Ovary (tissue), 9 donors: Measurements from ENCODE around the gene MASP1. TPM values are rescaled to one million over a fixed set of nuclear protein-coding genes. Genes with fewer than 3 reads are reported as not detected.
"Not testable (repeated sequence)": the region's sequence is repeated elsewhere in the genome, so short reads cannot be mapped to it uniquely, and the experiment has no call there.

ENCODE experiments used
- DNase-seq, 5 donors: peaks; one replicate each; pipeline ENCODE4 v3.0.0-alpha.2; 2019 to 2020
- H3K27ac ChIP-seq, 2 donors: fragments of 200-600 bp; one replicate each; pipeline versions ENCODE4 v1.5.1 to v1.8.0; 2019 to 2022
- H3K27me3 ChIP-seq: fragments of 200-600 bp; one replicate; pipeline ENCODE4 v1.8.0; 2022
- H3K36me3 ChIP-seq: fragments of 200-600 bp; sonication (generic); one replicate; pipeline ENCODE4 v1.5.1; 2019
- H3K4me1 ChIP-seq: one replicate; pipeline ENCODE4 v1.8.1; 2013; ENCODE audit warnings: mild to moderate bottlenecking, moderate library complexity; ENCODE audit not compliant: insufficient read depth
- H3K4me3 ChIP-seq: fragments of 200-600 bp; sonication (generic); one replicate; pipeline ENCODE4 v1.5.1; 2017
- H3K9me3 ChIP-seq, 2 donors: fragments of 200-600 bp in 1 of 2; sonication (generic) in 1 of 2; one replicate each; pipeline versions ENCODE4 v1.5.1 to v1.8.1; 2013 to 2019; ENCODE audit warnings: mild to moderate bottlenecking in 1 of 2, moderate library complexity in 1 of 2
- EP300 ChIP-seq: sonication (generic); formaldehyde crosslinking; IDR thresholded peaks from one replicate; pipeline ENCODE4 v1.6.1; 2017; ENCODE audit warnings: antibody characterized with exemption
- POLR2A ChIP-seq: fragments of 450-650 bp; IDR thresholded peaks from one replicate; pipeline ENCODE4 v1.6.1; 2017; ENCODE audit warnings: antibody characterized with exemption, mild to moderate bottlenecking, moderate library complexity
- WGBS, 3 donors: extraction: QIAGEN DNeasy Blood & Tissue Kit in 1 of 3; methylation state at CpG; one replicate each; pipeline versions ENCODE4 v1.1.5 to v1.1.7; 2013 to 2017; 5-methylcytosine and 5-hydroxymethylcytosine counted together
- intact Hi-C, 4 donors: fragments of 100-400 bp; cut with DNase I; formaldehyde crosslinking; loops; one replicate each; pipeline versions ENCODE4 v1.11.0 to v1.15.1; 2022 to 2023
- polyA plus RNA-seq, 2 donors: library from polyadenylated mRNA; stranded (reverse); fragments of 200-250 nt in 1 of 2; fragments of 350-450 nt in 1 of 2; fragmentation: Illumina TruSeq in 1 of 2; extraction: RNeasy Lipid Tissue Mini Kit (QIAGEN cat#74804) in 1 of 2; gene quantifications; one replicate each; pipeline ENCODE4 v1.2.3, GENCODE V29; 2013 to 2014
- total RNA-seq, 7 donors: library from RNA; depleted of rRNA in 2 of 7; stranded (reverse); fragments of >200 nt in 2 of 7; fragmentation: NEBNext Ultra II Directional in 3 of 7; extraction: Animal tissue kit (Norgen Biotek cat#: 25700) in 3 of 7; gene quantifications; one replicate each; pipeline versions ENCODE4 v1.1.0 to v1.2.4, GENCODE V29; 2016 to 2023
- TF ChIP-seq, protein P1 (sequence below), 3 donors: fragments of 450-650 bp in 2 of 3; fragments of 200-600 bp in 1 of 3; IDR thresholded peaks; one replicate each; pipeline versions ENCODE4 v1.5.1 to v1.8.0; 2016 to 2022; ENCODE audit warnings: antibody characterized with exemption in 3 of 3, mild to moderate bottlenecking in 1 of 3
- donor health status: DM: no; HTN: no; CAD: no; lungs with moderate emphysema.
- donor health status: DM: no; HTN: no; CAD: no.
- donor health status: Bipolar disorder and iron deficiency.
- donor health status: DM: yes; HTN: yes; CAD: no.
- donor health status: DM: no; HTN: no; CAD: no.
- donor health status: DM: yes; HTN: yes; CAD: no.

MASP1 gene
- total and polyA plus RNA-seq, 9 donors: 0.40 to 19.5 (median 4.4) TPM

DNA sequence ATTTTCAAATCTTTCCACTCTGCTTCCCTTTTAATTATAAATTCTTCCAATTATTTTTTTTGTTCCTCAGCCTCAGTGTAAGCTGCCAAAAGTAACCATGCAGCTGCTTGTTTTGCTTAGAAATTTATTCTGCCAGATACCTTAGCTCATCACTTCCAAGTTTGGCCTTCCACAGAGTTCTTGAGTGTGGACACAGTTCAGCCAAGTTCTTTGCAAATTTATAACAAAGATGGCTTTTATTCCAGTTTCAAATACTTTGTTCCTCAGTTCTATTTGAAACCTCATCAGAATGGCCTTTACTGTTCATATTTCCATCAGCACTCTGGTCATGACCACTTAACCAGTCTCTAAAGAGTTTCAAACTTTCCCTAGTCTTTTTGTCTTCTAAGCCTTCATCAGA is 83.9 kb downstream of the MASP1 start:
- Histone ChIP-seq H3K4me3 (no peak overlapping the region), H3K36me3 (no peaks in the 10 kb centered on the region), H3K27me3 (no peaks in the 10 kb centered on the region), H3K4me1 (peaks cover 6% of the 10 kb centered on the region), H3K27ac (no peak overlapping the region), H3K9me3 (no peaks in the 10 kb centered on the region)
- TF ChIP-seq POLR2A: no peak
- no peak for TF ChIP-seq EP300
- TF ChIP-seq, protein P1, sequence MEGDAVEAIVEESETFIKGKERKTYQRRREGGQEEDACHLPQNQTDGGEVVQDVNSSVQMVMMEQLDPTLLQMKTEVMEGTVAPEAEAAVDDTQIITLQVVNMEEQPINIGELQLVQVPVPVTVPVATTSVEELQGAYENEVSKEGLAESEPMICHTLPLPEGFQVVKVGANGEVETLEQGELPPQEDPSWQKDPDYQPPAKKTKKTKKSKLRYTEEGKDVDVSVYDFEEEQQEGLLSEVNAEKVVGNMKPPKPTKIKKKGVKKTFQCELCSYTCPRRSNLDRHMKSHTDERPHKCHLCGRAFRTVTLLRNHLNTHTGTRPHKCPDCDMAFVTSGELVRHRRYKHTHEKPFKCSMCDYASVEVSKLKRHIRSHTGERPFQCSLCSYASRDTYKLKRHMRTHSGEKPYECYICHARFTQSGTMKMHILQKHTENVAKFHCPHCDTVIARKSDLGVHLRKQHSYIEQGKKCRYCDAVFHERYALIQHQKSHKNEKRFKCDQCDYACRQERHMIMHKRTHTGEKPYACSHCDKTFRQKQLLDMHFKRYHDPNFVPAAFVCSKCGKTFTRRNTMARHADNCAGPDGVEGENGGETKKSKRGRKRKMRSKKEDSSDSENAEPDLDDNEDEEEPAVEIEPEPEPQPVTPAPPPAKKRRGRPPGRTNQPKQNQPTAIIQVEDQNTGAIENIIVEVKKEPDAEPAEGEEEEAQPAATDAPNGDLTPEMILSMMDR (IDR thresholded peaks at IDR 0.05): no peak
- no peak for DNase-seq
- intact Hi-C loops: no loop called here

DNA sequence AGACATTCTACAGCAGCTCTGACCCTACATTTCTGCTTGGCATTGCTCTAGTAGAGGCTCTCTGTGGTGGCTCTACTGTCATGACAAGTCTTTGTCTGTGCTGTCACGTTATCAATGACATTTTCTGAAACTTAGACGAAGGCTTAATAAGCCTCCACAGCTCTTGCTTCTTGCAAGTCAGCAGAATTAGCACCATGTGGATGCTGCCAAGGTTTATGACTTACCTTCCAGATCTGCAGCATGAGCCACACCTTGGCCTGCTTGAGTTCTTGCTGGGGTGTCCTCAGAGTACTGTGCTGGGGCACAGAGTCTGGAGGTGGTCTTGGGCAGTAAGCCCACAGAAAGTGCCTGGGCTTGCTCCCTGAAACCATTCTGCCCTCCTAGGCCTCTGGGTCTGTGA is 84.5 kb downstream of the MASP1 start:
- Histone ChIP-seq H3K4me3 (no peak overlapping the region), H3K27me3 (no peaks in the 10 kb centered on the region), H3K4me1 (peaks cover 6% of the 10 kb centered on the region), H3K9me3 (no peaks in the 10 kb centered on the region), H3K36me3 (no peaks in the 10 kb centered on the region), H3K27ac (no peak overlapping the region)
- no peak for TF ChIP-seq EP300
- no peak for TF ChIP-seq POLR2A
- TF ChIP-seq, protein P1 (IDR thresholded peaks at IDR 0.05): no peak
- intact Hi-C loops: no loop called here
- no peak for DNase-seq
- 67 to 72% (median 70%) methylated on average over 2 of the region's 2 CpGs for WGBS, 3 donors

DNA sequence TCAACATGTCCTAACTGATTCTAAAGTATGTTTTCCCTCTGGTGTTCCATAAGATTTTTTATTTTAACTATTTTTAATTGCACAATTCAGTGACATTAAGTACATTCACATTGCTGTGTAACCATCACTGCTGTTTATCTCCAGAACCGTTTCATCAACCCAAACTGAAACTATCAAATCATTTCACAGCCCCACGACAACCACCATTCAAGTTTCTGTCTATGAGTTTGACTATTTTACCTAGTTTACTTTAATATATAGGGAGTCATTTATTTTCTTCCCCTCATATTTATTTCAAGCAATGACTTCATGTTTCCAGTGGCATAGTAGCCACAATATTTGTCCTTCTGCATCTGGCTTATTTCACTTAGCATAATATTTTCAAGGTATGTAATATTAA is 85.9 kb downstream of the MASP1 start:
- H3K27ac ChIP-seq: no peak overlapping the region
- no peaks in the 10 kb centered on the region for H3K36me3 ChIP-seq
- TF ChIP-seq EP300 (no peak), POLR2A (no peak)
- TF ChIP-seq, protein P1 (IDR thresholded peaks at IDR 0.05): no peak
- 41 to 76% (median 72%) methylated on average over 2 of the region's 2 CpGs for WGBS, 3 donors
- H3K9me3 ChIP-seq: no peaks in the 10 kb centered on the region
- H3K4me1 ChIP-seq: peaks cover 4% of the 10 kb centered on the region
- no peak for DNase-seq
- H3K27me3 ChIP-seq: no peaks in the 10 kb centered on the region
- intact Hi-C loops: no loop called here
- no peak overlapping the region for H3K4me3 ChIP-seq

DNA sequence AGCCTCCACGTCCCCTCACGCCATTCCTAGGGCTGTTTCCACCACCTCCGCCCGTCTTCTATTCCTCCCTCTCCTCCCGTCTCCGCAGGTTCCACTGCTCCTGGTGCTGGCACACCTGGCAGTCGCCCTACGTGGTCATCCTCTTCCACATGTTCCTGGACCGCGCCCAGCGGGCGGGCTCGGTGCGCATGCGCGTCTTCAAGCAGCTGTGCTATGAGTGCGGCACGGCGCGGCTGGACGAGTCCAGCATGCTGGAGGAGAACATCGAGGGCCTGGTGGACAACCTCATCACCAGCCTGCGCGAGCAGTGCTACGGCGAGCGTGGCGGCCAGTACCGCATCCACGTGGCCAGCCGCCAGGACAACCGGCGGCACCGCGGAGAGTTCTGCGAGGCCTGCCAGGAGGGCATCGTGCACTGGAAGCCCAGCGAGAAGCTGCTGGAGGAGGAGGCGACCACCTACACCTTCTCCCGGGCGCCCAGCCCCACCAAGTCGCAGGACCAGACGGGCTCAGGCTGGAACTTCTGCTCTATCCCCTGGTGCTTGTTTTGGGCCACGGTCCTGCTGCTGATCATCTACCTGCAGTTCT is 92.0 kb downstream of the MASP1 start:
- H3K27ac ChIP-seq, H3K9me3 ChIP-seq, H3K27me3 ChIP-seq, DNase-seq, intact Hi-C loops, H3K4me1 ChIP-seq, H3K36me3 ChIP-seq, H3K4me3 ChIP-seq: not testable (repeated sequence)
- WGBS, 3 donors: 96 to 97% (median 96%) methylated on average over 39 to 44 of the region's 44 CpGs

DNA sequence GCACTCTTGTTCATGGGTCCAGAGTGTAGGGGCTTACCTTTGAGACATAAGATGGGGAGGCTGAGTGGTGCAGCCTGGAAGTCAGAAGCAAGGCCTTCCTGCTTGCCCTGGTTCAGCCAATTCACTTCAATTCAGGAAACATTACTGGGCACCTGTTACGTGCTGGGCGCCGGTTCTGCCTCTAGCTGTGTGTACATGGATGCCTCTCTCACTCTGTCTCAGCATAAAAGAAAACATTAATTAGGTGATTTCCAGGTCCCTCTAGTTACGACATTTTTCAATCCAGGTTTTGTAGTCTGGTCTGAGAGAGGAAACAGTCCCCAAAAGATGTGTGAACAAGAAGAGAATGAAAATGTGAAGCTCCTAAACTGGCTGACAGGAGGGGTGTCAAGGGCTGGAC is 93.0 kb downstream of the MASP1 start:
- no peaks in the 10 kb centered on the region for H3K4me1 ChIP-seq
- whole genome bisulfite sequencing, 3 donors: 91 to 95% (median 92%) methylated on average over 4 of the region's 4 CpGs
- DNase-seq: no peak
- H3K36me3 ChIP-seq: no peaks in the 10 kb centered on the region
- TF ChIP-seq POLR2A (no peak), EP300 (no peak)
- TF ChIP-seq, protein P1 (IDR thresholded peaks at IDR 0.05): no peak
- H3K9me3 ChIP-seq: no peaks in the 10 kb centered on the region
- no peak overlapping the region for H3K27ac ChIP-seq
- H3K4me3 ChIP-seq: no peak overlapping the region
- H3K27me3 ChIP-seq: no peaks in the 10 kb centered on the region
- intact Hi-C loops: no loop called here
